HCEC 1CT (cell line): ENCODE measurements around the gene FUZ.

Experiments
- DNase-seq: peaks from one replicate; pipeline ENCODE4 v3.0.0-alpha.2; 2017

FUZ gene

DNA sequence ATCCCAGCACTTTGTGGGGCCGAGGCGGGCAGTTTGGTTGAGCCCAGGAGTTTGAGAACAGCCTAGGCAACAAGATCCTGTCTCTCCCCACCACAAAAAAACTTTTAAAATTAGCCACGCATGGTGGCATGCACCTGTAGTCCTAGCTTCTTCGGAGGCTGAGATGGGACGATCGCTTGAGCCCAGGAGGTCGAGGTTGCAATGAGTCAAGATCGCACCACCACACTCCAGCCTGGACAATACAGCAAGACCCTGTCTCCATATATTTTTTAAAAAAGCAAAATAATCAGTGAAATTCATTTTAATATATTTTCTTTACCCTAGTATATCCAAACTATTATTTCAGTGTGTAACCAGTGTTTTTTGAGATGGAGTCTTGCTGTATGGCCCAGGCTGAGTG is 38.1 kb downstream of the FUZ start:
- DNase-seq, result no peak

DNA sequence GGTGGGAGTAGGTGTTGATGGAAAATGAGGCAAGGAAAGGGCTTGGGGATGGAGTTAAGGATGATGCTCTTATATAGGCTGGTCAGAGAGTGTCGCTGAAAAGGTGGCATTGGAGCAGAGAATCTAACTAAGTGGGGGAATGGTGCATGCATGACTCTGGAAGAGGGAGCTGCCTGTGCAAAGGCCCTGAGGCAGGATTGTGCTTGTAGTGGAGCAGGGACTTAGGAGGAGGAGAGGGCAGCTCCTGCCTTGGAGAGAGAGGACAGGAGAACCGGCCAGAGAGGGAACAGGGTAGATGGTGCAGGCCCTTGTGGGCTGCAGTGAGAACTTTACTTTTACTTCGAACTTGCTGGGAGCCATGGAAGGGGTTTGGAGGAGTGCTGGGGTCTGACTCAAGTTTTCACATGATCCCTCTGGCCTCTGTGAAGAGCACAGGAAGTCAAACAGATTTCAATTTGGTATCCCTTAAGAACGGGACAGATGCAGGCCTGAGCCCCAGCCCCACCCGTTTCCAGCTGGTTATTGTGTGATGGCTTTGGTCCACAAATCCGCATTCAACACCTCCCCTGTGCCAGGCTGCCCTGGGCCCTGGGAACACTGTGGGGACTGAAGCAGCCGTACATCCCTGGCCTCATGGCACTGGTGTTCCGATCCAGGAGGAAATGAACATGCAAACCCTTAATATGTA is 39.3 kb downstream of the FUZ start:
- no peak for DNase-seq

DNA sequence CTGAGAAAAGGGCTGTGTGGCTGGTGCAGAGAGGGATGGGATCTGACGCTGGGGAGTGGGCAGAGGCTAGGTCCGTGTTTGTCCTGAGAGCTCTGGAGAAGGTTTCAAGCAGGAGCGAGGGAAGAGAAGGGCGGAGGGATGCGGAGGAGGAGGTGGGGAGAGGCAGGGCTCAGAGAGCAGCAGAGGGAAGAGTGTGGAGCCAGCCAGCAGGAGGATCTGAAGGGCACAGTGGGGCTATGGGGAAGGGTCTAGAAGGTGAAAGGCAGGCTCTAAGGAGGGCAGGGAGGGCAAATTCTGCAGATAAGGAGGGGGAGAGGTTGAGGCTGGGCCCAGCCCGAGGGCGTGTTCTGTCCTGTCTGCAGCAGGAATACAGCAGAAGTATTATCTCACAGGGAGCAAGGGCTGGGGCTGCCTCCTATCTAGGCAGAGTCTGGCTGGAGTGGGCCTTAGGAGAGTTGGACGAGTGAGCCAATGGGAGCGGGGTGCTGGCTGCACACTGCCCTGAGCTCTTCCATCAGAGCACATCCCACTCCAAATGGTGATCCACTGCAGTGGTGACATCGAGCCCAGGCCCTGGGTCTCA is 40.2 kb downstream of the FUZ start:
- no peak for DNase-seq

DNA sequence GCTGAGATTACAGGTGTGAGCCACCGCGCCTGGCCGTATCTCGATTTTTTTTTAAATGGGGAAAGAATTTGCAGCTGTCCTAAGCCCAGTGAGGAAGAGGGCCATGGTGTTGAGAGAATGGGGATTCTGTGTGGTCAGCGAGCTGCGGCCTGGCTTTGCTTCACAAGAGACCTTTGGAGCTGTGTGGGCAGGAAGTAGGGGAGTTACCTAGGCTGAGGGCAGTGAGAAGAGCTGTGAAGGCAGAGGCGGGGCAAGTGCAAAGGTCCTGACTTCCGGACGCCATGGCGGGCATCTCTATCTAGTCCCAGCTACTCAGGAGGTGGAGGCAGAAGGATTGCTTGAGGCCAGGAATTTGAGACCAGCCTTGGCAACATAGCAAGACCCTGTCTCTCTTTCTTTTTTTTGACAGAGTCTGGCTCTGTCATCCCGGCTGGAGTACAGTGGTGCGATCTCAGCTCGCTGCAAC is 41.4 kb downstream of the FUZ start:
- DNase-seq, result no peak

DNA sequence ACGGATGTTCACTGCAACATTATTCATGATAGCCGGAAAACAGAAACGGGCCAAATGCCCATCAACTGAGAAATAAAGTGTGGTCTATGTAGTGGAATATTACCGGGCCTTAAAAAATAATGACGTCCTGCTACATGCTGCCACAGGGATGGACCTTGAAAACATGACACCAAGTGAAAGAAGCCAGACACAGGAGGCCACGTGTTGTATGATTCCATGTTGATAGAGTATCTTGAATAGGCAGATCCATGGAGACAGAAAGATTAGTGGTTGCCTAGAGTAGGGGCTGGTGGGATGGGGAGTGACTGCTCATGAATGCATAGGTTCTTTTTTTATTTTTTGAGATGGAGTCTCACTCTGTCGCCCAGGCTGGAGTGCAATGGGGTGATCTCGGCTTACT is 42.6 kb downstream of the FUZ start:
- DNase-seq, result no peak

DNA sequence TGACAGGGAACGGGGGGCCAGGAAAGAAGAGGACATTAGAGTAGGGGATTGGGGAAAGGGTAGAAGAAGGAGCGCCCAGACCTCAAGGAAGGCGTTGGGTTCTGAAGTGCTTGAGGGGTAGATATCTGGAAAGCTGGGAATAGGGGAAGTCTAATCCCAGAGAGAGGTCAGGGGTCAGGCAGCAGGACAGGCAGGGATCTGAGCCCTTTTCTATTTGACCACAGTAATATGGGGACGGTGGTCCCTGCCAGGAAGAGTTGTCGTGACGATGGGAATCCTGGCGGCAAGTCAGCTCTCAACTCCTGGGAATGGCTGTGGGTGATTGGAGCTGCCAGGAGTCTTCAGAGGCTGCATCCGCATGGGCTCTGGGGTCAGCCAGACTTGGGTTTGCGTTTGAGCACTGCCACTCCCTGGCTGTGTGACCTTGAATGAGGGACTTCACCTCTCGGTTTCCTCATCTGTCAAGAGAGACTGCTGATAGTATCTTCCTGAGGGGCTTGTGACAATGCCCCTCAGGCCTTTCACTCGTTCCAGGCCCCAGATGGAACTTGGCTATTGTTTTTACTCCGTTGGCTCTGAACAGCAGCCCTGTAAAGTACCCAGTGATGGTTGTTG is 45.0 kb downstream of the FUZ start:
- DNase-seq, result no peak

DNA sequence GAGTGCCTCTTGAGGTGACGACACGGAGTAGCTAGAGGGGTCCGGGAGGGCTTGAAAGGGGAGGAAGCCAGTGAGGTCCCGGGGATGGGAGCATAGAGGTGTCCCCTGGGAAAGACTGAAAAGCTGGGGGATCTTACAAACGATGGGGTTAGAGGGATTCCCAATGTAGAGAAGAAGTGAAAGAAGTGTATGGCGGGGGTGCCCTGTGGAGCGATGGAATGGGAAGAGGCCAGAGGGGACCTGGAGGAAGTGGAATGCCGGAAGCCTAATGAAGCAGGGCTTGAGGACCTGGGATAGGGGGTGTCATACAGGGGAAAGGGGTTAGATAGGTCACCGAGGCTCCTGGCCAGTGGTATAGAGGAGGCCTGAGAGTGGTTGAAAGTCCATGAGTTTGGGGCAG is 45.7 kb downstream of the FUZ start:
- DNase-seq, result peak; percentile 35

DNA sequence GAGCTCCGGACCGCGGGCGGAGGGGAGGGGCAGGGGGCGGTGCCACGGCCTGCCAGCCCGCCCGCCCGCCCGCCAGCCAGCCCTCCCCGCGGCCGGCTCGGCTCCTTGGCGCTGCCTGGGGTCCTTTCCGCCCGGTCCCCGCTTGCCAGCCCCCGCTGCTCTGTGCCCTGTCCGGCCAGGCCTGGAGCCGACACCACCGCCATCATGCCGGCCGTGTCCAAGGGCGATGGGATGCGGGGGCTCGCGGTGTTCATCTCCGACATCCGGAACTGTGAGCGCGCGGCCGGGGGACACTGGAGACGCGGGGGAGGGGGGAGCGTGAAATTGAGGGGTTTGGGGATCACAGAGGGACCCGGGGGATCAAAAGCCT is 46.2 kb downstream of the FUZ start, which contains the start of gene AP2A1:
Gene AP2A1, plus strand, starts transcription at position 72 of the 370 bp plus-strand sequence. Its CDS starts 133 bp downstream, at position 205.
- DNase-seq, result no peak

DNA sequence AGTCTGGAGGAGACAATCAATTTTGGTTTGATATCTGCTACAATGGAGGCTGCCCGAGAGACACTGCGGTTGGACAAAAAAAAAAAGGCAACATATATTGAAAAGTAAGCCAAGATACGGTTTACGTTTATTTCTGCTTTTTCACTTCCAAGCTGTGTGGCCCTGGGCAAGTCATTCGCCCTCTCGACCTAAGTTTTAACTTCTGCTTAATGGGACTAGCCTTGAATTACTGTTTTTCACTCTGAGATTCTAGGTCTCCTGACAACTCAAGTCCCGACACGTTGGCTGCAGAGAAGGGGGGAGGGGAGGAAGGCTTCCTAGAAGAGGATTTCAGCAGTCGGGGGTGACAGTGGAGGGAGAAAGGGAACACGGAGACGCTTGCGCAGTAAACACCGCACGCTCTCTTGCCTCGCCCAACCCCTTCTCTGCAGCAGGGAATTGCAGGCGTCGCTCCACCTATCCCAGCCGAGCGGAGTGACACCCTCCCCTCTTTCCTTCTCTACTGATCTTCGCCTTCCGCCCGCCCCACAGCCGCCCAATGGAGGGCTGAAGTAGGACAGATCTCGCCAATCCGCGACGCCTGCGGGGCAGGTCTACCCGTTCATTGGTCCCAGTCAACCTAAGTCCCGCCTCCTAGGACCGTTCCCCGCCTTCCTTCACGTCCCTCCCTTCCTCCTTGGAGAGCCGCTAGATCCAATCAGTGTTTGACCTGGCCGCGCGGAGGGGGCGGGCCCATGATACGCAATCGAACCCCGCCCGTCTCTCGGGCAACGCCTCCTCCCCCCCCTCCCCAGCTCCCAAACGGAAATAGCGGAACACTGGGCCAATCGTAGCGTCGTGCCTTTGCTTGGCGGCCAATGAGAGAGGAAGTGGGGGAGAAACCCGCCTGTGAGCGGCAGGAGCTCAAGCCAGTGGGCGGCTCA is 46.8 kb downstream of the FUZ start:
- DNase-seq, result peak; percentile 100

DNA sequence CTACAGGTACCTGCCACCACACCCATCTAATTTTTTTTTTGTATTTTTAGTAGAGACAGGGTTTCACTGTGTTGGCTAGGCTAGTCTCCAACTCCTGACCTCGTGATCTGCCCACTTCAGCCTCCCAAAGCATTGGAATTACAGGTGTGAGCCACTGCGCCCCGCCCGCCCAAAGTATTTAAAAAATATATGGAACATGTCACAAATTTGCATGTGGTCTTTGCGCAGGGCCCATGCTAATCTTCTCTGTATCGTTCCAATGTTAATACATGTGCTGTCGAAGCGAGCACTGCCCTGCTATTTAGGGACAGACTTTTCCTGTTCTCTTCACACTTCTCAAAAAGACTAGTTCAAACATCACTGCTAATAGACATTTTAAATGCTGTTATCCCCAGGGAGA is 48.8 kb downstream of the FUZ start:
- no peak for DNase-seq

DNA sequence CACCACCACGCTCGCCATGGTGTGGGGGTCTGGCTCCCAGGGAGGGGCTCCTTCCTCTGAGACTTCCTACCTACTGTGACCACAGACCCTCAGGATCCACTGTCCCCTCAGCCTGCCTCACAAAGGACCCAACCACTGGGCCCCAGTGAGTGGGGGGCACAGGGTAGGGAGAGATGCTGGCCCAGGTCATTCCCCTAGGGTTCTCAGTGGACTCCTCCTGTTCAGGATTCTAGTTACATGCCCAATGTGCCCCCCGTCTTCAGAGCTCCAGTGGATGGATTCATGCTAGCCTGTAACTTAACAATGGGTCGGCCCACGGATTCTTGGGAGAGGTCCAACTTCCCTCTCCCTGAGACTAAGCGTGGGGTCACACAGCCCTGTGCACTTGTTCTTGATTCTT is 49.9 kb downstream of the FUZ start, which contains the start of gene TSKS:
Gene TSKS, minus strand, starts transcription at position 77 of the 400 bp plus-strand sequence. Its CDS starts 59 bp downstream, at position 18.
- DNase-seq, result no peak

DNA sequence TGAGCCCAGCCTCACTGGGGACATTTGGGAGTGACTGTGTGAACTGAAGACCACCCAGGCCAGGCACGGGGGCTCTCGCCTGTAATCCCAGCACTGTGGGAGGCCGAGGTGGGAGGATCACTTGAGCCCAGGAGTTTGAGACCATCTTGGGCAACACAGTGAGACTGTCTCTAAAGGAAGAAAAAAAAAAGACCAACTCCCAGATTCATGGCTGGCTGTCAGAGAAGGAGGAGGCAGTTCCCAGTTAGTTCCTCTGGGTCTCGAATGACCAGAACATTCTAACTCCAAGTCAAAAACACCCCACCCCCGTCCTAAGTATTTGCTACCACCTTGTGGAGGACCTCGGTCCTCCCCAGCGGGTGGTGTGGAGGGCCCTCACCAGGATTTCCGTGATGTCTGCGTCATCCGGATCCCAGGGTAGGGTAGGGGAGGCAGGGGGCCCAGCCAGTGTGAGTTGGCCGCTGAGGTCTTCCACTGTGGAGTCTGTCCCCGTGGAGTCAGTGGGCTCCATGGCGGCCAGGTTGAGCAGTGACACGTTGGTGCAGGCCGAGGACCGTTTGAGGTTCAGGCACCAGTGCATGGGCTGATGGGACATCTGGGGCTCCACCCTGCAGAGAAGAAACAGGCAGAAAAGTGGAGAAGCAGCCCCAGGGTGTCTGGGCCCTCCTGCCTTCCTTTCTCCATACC is 51.3 kb downstream of the FUZ start:
- no peak for DNase-seq

DNA sequence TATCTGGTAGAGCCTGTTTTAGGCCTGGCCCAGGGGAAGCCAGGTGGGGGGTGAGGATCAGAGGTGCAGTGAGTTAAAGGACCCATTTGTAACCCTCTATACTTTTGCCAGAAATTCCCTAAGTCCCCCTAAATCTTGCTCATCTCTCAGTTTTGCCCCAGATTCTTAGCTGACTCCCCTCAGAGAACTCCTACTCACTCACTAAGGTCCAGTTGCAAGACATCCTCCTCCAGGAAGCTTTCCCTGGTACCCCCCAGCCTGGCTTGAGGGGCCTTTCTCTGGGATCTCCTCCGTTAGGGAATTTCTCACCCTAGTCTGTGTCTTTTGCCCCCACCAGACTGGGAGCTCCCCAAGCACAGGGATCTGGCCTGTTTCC is 51.9 kb downstream of the FUZ start:
- no peak for DNase-seq

DNA sequence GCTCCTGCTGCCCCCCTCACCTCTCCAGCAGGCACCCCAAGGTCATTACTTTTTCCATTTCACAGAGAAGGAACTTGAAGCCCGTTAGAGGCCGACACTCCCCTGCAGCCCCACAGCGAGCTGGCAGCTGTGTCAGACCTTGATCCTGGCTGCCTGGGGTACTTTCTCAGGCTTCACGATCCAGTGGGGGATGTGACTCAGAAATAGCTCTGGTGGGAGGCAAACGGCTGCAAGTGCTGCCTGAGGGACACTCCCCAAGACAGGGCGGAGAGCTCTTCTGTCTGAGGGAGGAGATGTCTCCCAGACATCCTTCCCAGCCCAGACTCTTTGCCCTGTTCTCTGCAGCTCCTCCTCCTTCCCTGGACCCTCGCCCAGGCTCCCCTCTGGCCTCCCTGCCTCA is 54.8 kb downstream of the FUZ start:
- DNase-seq, result peak; percentile 15
